Panc1 (cell line): Measurements from ENCODE around the gene CUX1. TPM values are rescaled to one million over a fixed set of nuclear protein-coding genes. Genes with fewer than 3 reads are reported as not detected.
"Not testable (repeated sequence)": the region's sequence is repeated elsewhere in the genome, so short reads cannot be mapped to it uniquely, and the experiment has no call there.

Source experiments
- ATAC-seq: fragments of 200-7000 bp; cut with Tn5 transposase; 2 replicates; pipeline ENCODE4 v1.9.1; 2020; ENCODE audit warnings: mild to moderate bottlenecking, moderate library complexity
- BruUV-seq: library from RNA; stranded (reverse); fragments of 400-500 nt; replicated peaks from 2 replicates; lab custom pipeline; 2021; lab: Mats Ljungman, UMichigan
- CTCF ChIA-PET: fragments of 300-600 bp; sonication (Branson Sonifier 250); formaldehyde crosslinking; loops from one replicate; lab custom pipeline; 2022; ENCODE audit warnings: antibody characterized with exemption; lab: Charles Lee
- POLR2A ChIA-PET: fragments of 300-600 bp; sonication (Branson Sonifier 250); formaldehyde crosslinking; loops from one replicate; lab custom pipeline; 2022; ENCODE audit warnings: antibody characterized with exemption; lab: Charles Lee
- DNase-seq: peaks from one replicate; pipeline ENCODE4 v3.0.0-alpha.2; 2010; ENCODE audit warnings: low read depth, low spot score
- H3K27ac ChIP-seq: 2 replicates; pipeline ENCODE4 v1.5.1; 2011; ENCODE audit warnings: mild to moderate bottlenecking, low read length, inconsistent platforms
- H3K27me3 ChIP-seq: fragments of 200-500 bp; sonication (Bioruptor generic); 2 replicates; pipeline ENCODE4 v1.6.0; 2014; ENCODE audit warnings: low read length, inconsistent platforms; ENCODE audit not compliant: control insufficient read depth, insufficient read depth
- H3K36me3 ChIP-seq: fragments of 200-500 bp; sonication (Bioruptor generic); 2 replicates; pipeline ENCODE4 v1.5.1; 2014; ENCODE audit warnings: inconsistent platforms, mild to moderate bottlenecking, low read length, moderate library complexity; ENCODE audit not compliant: control insufficient read depth, insufficient read depth
- H3K4me1 ChIP-seq: 2 replicates; pipeline ENCODE4 v1.5.1; 2011; ENCODE audit warnings: inconsistent platforms, mild to moderate bottlenecking, low read length, moderate library complexity; ENCODE audit not compliant: control insufficient read depth, insufficient read depth
- H3K4me3 ChIP-seq, 2 experiments: 2 replicates each; pipeline ENCODE4 v1.5.1; 2011 to 2012; ENCODE audit warnings: low read depth in 2 of 2, low read length in 2 of 2, mild to moderate bottlenecking in 2 of 2, inconsistent platforms in 1 of 2, moderate library complexity in 1 of 2
- H3K9me3 ChIP-seq: fragments of 200-500 bp; sonication (Bioruptor generic); 2 replicates; pipeline ENCODE4 v1.5.1; 2014; ENCODE audit warnings: low read depth, mild to moderate bottlenecking, inconsistent platforms, low read length, moderate library complexity; ENCODE audit not compliant: control insufficient read depth, insufficient read depth
- CTCF ChIP-seq: fragments of 450-650 bp; IDR thresholded peaks from 2 replicates; pipeline ENCODE4 v1.5.1; 2017; ENCODE audit warnings: mild to moderate bottlenecking
- POLR2AphosphoS5 ChIP-seq: IDR thresholded peaks from 2 replicates; pipeline ENCODE4 v1.6.1; 2012; ENCODE audit warnings: mild to moderate bottlenecking, low read depth, low read length, moderate library complexity
- REST ChIP-seq, 2 experiments: IDR thresholded peaks; 2 replicates each; pipeline ENCODE4 v1.6.1; 2011 to 2012; ENCODE audit warnings: low read depth in 2 of 2, control low read depth in 1 of 2, low read length in 1 of 2, mild to moderate bottlenecking in 1 of 2, moderate library complexity in 1 of 2; ENCODE audit not compliant: insufficient read depth in 1 of 2
- SIN3A ChIP-seq: IDR thresholded peaks from 2 replicates; pipeline ENCODE4 v1.6.1; 2012; ENCODE audit warnings: low read depth, mild to moderate bottlenecking, low read length, moderate library complexity, borderline replicate concordance; ENCODE audit not compliant: insufficient read depth
- TCF7L2 ChIP-seq: IDR thresholded peaks from 2 replicates; pipeline ENCODE4 v1.6.1; 2011; ENCODE audit warnings: mild to moderate bottlenecking, low read depth, low read length, inconsistent platforms
- in situ Hi-C: cut with HindIII; loops from 2 replicates; pipeline ENCODE4 v1.10.0; 2016; ENCODE audit warnings: low sequenced_read_pairs, low pct_unique_long_range_greater_than_20kb
- intact Hi-C: fragments of 100-400 bp; cut with micrococcal nuclease; formaldehyde crosslinking; loops from one replicate; pipeline ENCODE4 v1.10.0; 2022; ENCODE audit not compliant: unreplicated experiment
- total RNA-seq: library from RNA; stranded (reverse); gene quantifications from one replicate; pipeline ENCODE4 v1.2.1, GENCODE V29; 2021; ENCODE audit not compliant: unreplicated experiment

The CUX1 gene
- total RNA-seq, 1 experiment from 2014 or later, result 50.9 TPM

DNA sequence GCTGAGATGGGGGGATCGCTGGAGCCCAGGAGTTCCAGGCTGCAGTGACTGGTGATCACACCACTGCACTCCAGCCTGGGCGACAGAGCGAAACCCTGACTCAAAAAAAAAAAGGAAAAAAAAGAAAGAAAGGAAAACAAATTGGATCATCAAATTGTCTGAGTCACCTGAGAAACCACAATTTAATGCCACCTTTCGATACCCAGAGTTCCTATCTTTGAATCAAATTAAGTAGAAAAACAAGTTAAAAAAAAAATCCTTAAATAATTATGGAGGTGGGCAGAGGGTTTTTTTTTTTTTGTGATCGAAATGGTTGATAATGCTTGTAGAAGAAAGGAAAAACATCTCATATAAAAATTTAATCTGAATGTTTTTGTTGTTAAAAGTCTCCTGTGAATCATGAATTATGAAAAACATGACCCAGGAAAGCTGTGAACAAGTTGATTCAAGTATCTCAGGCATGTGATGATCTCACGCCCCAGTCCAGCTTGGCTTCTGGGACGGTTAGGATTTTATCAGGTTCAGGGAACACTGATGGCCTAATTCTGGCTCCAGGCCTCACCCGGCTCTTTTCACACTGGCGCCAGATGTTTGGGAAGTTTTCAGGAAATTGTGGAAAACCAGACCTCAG is 25.3 kb upstream of the CUX1 start:
- no peak overlapping the region for H3K4me3 ChIP-seq
- no peaks in the 10 kb centered on the region for H3K27me3 ChIP-seq
- in situ Hi-C loops, result no loop called here
- no peak for DNase-seq
- no peaks in the 10 kb centered on the region for H3K36me3 ChIP-seq
- intact Hi-C loops, result no loop called here
- ChIA-PET POLR2A (no interaction called here), CTCF (no interaction called here)
- no peaks in the 10 kb centered on the region for H3K4me1 ChIP-seq
- BruUV-seq, result no TSS peak
- no peaks in the 10 kb centered on the region; the same call in 1 of the 2 replicates for H3K9me3 ChIP-seq
- ATAC-seq, result no peak
- H3K27ac ChIP-seq, result no peak overlapping the region
- TF ChIP-seq CTCF, result no peak
- TF ChIP-seq REST (IDR thresholded peaks at IDR 0.05; ENCODE audit: insufficient read depth in 1 of 2, low read depth in 2 of 2, low read length in 1 of 2), result no peak
- no peak for TF ChIP-seq SIN3A
- no peak for TF ChIP-seq TCF7L2
- no peak for TF ChIP-seq POLR2AphosphoS5

GRCh38 chr7:101792682-101793071 is 24.7 kb upstream of the CUX1 start:
- H3K9me3 ChIP-seq, BruUV-seq, ATAC-seq, CTCF ChIA-PET, H3K27ac ChIP-seq, in situ Hi-C loops, H3K27me3 ChIP-seq, H3K4me1 ChIP-seq, H3K36me3 ChIP-seq, DNase-seq, intact Hi-C loops, H3K4me3 ChIP-seq: not testable (repeated sequence)
- POLR2A ChIA-PET, result interaction anchor here (0.6 kb wide), 1 partner anchor 25 kb away, joined by 5 read pairs; no protein-coding TSS in a partner anchor

DNA sequence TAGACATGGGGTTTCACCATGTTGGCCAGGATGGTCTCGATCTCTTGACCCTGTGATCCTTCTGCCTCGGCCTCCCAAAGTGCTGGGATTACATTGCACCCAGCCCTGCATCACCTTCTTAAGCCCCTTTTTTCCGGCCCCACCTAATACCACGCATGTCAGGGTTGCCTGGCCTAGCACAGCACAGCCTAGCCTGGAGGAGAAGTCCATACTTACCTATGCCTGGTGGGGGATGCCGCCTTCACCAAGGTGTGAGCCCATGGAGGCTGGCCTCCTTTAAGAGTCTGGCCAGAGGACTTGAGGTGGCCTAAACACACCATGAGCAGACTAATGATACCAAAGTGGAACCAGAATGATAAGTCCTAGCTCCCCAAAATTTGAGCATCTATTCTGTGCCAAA is 22.0 kb upstream of the CUX1 start:
- Histone ChIP-seq H3K27ac (no peak overlapping the region), H3K4me3 (no peak overlapping the region), H3K9me3 (no peaks in the 10 kb centered on the region), H3K4me1 (no peaks in the 10 kb centered on the region), H3K27me3 (peaks cover 2% of the 10 kb centered on the region; the same call in 1 of the 2 replicates), H3K36me3 (no peaks in the 10 kb centered on the region)
- DNase-seq (no peak), ATAC-seq (no peak)
- intact Hi-C loops, result no loop called here
- ChIA-PET POLR2A (interaction anchor here (0.5 to 0.6 kb wide), 2 partner anchors 9 to 116 kb away, joined by 3 read pairs; no protein-coding TSS in a partner anchor), CTCF (no interaction called here)
- no TSS peak for BruUV-seq
- TF ChIP-seq CTCF (no peak), REST (IDR thresholded peaks at IDR 0.05; ENCODE audit: insufficient read depth in 1 of 2, low read depth in 2 of 2, low read length in 1 of 2) (no peak), POLR2AphosphoS5 (no peak), SIN3A (no peak), TCF7L2 (no peak)
- in situ Hi-C loops, result no loop called here
